Neural progenitor cell (in vitro differentiated cells): ENCODE data around the gene PIK3CB.

Experiments
- CTCF ChIP-seq: fragments of 200-600 bp; sonication (generic); IDR thresholded peaks from 2 replicates; pipeline ENCODE4 v1.5.1; 2017; ENCODE audit warnings: antibody characterized with exemption, mild to moderate bottlenecking
- EZH2 ChIP-seq: fragments of 200-600 bp; sonication (generic); IDR thresholded peaks from 2 replicates; pipeline ENCODE4 v1.6.1; 2017; ENCODE audit warnings: antibody characterized with exemption, mild to moderate bottlenecking, moderate library complexity

GRCh38 chr3:138785951-138786350 lies 48.8 kb downstream of the PIK3CB start:
- TF ChIP-seq CTCF = no peak
- TF ChIP-seq EZH2 = no peak
